GM12873 (cell line): ENCODE data around the gene TMX4.
A peak's percentile ranks its signal among the peaks of the same experiment; 100 is the strongest.

Source experiments
- TF ChIP-seq, protein P1 (sequence below): IDR thresholded peaks from 2 replicates; pipeline ENCODE4 v1.5.1; 2012; ENCODE audit warnings: low read depth, mild to moderate bottlenecking, moderate library complexity, low read length, control low read depth; ENCODE audit not compliant: insufficient read depth; ENCODE audit errors: missing control alignments

The TMX4 gene

GRCh38 chr20:8057871-8058270, 38.3 kb upstream of the TMX4 start:
- TF ChIP-seq, protein P1, sequence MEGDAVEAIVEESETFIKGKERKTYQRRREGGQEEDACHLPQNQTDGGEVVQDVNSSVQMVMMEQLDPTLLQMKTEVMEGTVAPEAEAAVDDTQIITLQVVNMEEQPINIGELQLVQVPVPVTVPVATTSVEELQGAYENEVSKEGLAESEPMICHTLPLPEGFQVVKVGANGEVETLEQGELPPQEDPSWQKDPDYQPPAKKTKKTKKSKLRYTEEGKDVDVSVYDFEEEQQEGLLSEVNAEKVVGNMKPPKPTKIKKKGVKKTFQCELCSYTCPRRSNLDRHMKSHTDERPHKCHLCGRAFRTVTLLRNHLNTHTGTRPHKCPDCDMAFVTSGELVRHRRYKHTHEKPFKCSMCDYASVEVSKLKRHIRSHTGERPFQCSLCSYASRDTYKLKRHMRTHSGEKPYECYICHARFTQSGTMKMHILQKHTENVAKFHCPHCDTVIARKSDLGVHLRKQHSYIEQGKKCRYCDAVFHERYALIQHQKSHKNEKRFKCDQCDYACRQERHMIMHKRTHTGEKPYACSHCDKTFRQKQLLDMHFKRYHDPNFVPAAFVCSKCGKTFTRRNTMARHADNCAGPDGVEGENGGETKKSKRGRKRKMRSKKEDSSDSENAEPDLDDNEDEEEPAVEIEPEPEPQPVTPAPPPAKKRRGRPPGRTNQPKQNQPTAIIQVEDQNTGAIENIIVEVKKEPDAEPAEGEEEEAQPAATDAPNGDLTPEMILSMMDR, result no peak

DNA sequence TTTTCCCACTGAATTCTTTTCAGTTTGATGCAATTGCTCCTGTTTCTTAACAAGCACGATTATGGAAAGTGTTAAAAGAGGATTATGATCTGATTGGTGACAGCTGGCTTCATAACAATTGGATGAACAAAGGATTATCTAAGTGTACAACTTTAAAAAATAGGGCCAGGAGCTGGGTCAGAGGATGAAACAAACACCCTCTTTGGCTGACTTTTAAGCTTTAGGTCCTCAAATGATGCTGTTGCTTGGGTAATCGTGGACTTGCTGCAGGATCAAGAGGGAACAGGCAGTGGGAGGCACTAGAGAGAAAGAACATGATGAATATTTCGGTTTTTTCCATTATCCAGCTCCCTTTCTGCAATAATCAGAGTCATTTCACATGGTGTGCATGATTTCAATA, 35.5 kb upstream of the TMX4 start:
- TF ChIP-seq, protein P1, result no peak

DNA sequence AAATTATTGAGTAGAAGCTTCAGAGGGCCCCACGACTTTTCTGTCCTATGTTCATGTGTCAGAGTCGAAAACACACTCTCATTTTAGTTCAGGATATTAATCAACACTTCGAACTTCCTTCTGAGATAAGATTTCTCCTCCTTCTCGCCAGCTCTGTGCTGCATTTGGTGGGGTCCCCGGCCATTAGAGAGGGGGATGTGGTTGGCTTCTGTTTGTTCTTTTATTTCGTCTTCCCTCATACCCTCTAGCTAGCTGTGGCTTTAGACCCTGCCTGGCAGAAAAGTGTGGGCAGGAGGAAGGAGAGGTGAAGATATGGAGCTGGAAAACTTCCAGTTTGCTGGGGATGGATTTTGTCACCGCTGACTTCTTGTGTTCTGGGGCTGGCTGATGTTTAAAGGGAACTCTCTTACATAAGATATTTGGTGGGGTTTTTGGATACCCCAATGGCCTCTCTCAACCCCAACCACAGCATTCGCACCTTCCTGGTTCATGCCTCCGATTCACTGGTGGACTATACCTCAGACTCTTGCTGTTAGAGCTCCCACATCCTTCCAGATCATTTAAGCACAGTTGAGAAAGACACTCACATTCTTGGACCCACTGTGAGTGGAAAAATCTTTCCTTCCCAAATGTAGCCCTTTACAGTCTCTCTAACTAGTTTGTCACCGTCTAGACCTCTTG, 30.7 kb upstream of the TMX4 start:
- TF ChIP-seq, protein P1, result no peak

- TF ChIP-seq, protein P1, result no peak
These were observed 29.7 kb upstream of the TMX4 start for GRCh38 chr20:8049310-8049709.

- TF ChIP-seq, protein P1, result no peak
These were observed 26.4 kb upstream of the TMX4 start for GRCh38 chr20:8045946-8046345.

DNA sequence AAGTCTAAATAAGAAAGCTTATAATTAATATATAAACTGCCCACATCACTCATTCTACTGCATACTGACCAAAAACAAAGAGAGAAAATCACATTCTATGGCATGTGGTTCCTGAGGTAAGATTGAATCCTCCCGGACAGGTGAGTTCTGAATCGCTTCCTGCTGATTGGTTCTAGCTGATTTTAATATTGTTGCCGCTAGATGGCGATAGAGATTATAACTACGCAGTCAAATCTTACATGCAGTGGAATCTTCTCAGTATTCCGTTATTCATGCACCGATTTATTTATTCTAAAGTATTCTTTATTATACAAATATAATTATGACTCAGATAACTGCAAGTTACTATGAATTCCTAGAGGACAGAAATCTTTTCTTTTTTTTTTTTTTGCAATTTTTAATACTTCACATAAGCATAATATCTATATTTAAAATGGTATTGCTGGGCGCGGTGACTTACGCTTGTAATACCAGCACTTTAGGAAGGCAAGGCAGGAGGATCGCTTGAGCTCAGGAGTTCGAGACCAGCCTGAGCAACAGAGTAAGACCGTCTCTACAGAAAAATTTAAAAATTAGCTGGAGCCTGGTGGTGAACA, 24.2 kb upstream of the TMX4 start:
- TF ChIP-seq, protein P1, result peak; percentile 57

DNA sequence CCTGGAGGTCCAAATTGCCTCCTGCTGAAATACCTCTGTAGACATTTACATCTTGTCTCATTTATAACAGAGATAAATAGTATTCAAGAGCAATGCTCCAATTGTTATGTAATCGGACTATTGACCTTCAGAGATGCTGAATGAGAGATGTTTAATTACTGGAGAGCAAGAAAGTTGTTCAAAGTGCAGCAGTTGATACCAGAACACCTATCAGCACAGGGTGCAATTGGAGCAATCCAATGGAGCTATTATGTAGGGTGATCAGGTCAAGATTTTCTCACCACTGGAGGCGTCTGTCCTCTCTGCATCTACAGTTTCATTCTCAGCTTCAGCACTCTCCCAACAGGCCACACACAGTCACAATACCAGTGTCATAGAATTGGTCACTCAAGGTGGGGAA, 19.5 kb upstream of the TMX4 start:
- TF ChIP-seq, protein P1, result peak; percentile 19
